Spleen (tissue), 7 donors: ENCODE measurements around the gene RECQL.

ENCODE experiments used
- CTCF ChIP-seq, 11 experiments: fragments of 200-600 bp in 7 of 11; fragments of 450-650 bp in 4 of 11; sonication (generic) in 4 of 11; IDR thresholded peaks in 8 of 11; conservative IDR thresholded peaks in 3 of 11; 1 replicate in 7 of 11; 2 replicates in 4 of 11; pipeline versions ENCODE4 v1.4.0 to v1.8.0; 2016 to 2021; ENCODE audit warnings: antibody characterized with exemption in 11 of 11, inconsistent platforms in 4 of 11, mild to moderate bottlenecking in 1 of 11
- POLR2A ChIP-seq, 3 donors: fragments of 450-650 bp; IDR thresholded peaks; one replicate each; pipeline ENCODE4 v1.5.1; 2017; ENCODE audit warnings: antibody characterized with exemption in 3 of 3, mild to moderate bottlenecking in 1 of 3
- POLR2AphosphoS5 ChIP-seq, 3 donors: sonication (generic); formaldehyde crosslinking; IDR thresholded peaks; one replicate each; pipeline ENCODE4 v1.5.1; 2017; ENCODE audit warnings: antibody characterized with exemption in 3 of 3
- donor health status: DM: no; HTN: no; CAD: no; lungs with moderate emphysema.
- donor health status: DM: no; HTN: no; CAD: no.
- donor health status: DM: no; HTN: no; CAD: no.

GRCh38 chr12:21439347-21439746 is 62.1 kb downstream of the RECQL start:
- no peak for TF ChIP-seq CTCF (IDR thresholded peaks at IDR 0.05 in 8 of 11, conservative IDR thresholded peaks at IDR 0.05 in 3 of 11)
- TF ChIP-seq POLR2A (IDR thresholded peaks at IDR 0.05): no peak
- no peak for TF ChIP-seq POLR2AphosphoS5 (IDR thresholded peaks at IDR 0.05)
